ENCODE results near the gene MED23.

Gene MED23

GRCh38 chr6:131587909-131588308 lies 40.1 kb downstream of the MED23 start:
- TF ChIP-seq CTCF (IDR thresholded peaks at IDR 0.05), result no peak

DNA sequence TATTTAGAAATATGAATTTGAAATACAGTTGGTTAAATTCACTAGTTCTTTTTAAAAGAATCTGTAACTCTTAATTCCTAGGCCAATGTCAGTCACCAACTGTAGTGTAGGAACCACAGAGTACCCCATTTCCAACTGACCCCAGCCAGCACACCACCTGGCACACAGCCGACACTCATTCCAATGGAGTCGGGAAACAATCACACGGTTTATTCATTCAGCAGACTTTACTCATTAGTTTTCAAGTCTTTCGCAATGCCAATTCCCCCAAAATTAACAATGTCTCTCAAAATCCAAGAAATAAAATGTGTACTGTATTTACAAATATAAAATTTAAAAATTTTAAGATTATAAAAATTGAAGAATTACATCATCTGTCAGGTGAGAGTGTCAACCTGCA lies 41.5 kb downstream of the MED23 start:
- TF ChIP-seq CTCF (IDR thresholded peaks at IDR 0.05), result no peak

GRCh38 chr6:131581523-131581922 lies 46.5 kb downstream of the MED23 start:
- no peak for TF ChIP-seq CTCF (IDR thresholded peaks at IDR 0.05)

DNA sequence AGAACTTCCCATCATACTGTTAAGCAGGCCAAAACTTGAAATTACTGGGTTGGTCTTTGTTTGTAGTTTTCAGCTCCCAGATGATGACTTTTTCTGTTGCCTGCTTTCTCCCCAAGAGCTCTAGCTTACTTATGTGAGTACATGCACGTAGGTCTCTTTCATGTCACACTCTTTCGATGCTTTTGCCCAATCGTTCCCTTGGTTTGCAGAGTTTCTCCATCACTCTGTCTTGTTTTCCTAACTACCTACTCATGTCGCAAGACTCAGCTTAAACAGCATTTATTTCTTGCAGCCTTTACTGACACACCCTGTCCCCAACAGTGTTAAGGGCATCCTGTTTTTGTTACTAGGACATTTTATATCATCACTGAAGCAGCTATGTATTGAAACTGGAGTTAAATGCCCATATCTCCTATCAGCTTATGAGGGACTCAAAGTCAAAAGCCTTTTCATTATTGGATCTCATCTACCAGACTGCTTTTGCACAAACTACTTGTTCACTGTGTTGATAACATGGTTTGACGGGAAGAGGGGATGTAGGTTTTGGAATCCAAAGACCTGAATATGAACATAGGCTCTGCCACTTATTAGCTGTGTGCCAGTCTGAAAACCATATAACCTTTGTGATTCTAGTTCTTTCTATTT lies 52.1 kb downstream of the MED23 start:
- TF ChIP-seq CTCF (IDR thresholded peaks at IDR 0.05), result no peak

DNA sequence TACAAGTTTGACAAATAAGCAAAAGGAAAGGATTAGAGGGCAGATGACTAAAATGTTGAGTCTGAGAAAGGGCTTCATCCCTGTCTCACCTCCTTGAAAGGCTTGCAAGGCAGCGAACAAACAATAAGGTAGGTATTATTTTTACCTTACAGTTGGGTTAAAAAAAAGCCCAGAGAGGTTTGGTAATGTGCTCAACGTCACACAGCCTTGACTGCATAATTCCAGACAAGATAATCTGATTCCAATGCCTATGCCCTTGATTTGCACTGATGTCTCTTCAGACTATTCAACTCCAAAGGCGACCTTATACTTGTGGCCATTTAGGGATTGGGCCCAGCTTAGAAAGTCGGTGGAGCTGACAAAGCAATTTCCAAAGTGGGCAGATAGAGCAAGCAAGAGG lies 53.4 kb downstream of the MED23 start:
- no peak for TF ChIP-seq CTCF (IDR thresholded peaks at IDR 0.05)

- TF ChIP-seq CTCF (IDR thresholded peaks at IDR 0.05), result no peak
These were observed 53.9 kb downstream of the MED23 start for GRCh38 chr6:131574133-131574532.

GRCh38 chr6:131572686-131573415 lies 55.2 kb downstream of the MED23 start, which contains the start of gene ARG1:
Gene ARG1 (plus strand): TSS chr6:131573226. CDS start chr6:131573283, 57 bp downstream.
- no peak for TF ChIP-seq CTCF (IDR thresholded peaks at IDR 0.05)
